ENCODE data around the gene KCNMA1.
"Not testable (repeated sequence)": the region's sequence is repeated elsewhere in the genome, so short reads cannot be mapped to it uniquely, and the experiment has no call there.

The KCNMA1 gene

DNA sequence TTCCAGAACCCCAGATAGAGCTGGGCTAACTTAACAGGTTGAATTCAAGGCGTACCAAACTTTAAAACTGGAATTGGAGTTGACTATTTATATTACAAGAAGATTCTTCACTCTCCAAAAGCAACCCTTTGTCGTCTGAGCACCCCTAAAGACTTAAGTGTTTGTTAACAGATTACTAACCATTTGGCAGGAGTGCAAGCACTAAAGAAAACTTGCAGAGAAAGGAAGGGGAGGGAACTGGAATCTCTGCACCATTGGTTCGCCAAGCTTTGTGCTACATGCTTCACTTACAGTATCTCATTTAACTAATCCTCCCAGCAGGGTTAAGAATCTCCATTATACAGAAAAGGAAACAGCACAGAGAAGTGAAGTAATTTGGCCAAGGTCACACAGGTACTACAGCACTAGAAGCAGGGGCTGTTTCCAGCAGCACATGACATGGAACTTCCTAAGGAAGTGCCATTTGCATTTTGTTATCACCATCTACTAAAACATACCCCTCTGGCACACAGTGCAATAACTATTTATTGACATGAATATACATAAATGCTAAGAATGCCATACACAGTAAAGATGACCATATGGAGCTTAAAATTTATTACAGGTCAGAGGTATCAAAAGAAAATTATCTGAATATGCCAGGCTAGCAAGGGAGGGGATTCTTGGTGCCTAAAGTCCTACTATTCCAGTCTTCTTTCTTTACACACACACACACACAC is 201.2 kb downstream of the KCNMA1 start:
- DNase-seq, result no peak

DNA sequence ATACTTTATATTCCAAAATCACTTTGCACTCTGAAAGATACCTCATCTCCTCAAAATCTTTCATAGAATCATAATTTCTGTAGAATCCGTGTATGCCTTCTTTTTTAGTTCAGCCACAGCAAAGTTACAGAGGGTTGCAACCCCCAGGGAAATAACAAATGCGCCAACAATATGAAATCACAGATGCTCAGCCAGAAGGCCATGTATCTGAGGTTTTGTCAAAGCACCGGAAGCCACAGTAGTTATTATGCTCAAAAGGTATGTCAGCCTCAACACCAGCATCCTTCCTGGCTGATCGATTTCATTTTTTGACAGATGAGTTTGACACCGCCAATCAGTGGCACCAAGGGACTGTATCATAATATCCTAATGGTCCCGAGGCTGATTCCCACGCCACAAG is 204.1 kb downstream of the KCNMA1 start:
- DNase-seq, result no peak

DNA sequence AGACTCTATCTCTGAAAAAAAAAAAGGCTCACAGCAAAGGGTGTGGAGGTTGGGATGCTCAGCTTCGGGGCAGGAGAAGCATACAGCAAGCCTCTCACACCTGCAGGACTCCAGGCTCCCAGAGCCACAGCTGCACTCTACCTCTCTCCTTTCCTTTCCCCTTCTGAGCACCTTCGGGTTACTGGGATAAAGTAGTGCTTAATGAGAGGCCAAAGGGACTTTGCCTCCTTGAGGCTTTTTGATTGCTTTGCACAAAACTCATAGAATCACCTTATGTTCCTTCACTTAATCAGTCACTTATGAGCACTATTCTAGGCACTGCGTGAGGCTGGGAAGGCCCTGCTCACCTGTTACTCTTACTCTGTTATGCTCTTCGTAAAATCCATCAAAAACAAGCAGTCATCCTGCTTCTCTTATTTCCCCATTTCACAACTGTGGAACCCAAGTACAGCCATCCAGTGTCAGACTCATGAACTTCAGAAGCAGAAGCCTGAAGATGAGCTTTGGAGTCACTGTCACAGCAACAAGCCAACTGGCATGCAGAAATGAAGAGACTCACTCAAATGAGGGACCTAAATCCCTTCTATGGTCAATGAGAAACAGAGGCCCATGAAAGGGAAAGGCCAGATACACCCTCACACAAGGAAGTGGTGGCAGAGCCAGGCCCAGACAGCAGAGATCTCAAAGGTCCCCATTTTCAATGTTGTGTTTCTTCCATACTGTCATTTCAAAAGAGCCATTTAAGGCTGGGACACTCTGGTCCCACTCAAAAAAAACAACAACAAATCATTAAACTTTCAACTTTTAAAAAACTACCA is 205.4 kb downstream of the KCNMA1 start:
- DNase-seq, result no peak

DNA sequence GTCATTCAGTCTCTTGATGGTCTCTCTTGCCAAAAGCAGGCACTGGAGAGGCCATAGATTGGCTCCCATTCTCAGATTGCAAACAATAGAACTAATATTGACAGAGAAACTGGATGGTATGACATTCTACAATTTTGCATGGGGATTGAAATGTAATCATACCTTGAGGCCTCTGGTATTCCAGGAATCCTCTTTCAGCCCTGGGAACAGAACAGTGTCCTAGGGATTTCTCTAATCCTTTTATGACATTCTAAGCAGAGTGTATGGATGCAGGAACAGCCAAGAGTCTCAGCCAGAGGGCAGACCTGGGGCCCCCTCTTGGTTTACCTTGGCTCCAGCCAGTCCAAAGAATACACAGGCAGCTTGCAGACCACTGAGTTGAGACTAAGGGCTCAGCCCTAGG is 206.4 kb downstream of the KCNMA1 start:
- no peak for DNase-seq

DNA sequence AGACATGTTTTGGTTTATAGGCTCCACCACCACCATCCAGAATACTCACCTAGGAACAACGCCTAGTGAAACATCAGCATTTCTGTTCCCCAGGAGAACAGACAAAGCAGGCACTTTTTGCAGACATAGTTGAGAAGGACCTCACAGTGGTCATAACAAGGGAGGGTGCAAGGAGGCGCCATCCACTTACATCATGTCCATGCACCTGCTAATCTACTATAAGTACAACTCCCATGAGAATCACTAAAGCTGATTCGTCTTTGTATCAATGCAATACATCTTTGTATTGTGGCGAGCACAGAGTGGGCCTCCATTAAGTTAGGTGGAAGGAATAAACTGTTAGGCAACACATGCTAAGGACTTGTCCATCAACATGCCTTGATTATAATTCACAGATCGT is 207.1 kb downstream of the KCNMA1 start:
- DNase-seq, result no peak

DNA sequence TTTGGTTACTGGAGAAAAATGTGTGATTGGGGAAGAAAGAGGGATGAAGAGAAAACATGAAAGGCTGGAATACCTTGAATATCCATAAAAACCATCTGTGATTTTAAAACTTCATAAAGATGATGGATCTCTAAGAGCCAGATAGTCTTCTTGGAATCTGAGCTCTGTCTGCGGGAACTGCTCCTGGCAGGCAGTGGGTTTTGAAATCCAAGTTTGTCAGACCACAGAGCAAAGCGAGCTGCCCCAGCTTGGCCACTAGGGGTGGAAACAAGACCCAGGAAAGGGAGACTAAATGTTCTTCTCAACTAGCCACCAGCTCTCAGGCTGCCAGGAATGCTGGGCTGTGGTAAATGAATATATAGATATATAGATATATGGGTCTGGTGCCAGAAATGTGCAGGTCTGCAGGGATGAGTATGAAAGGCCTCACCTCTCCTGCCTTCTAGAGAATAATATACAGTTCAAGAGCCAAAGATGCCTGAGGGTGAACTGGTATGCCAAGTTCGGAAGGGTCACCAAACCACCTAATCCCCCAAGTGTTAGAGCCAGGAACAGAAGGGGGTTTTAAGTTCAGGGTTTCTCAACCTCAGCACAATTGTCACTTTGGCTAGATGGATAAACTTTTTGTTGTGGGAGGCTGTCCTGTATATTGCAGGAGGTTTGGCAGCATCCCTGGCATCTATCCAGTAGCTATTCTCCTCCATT is 208.8 kb downstream of the KCNMA1 start:
- DNase-seq, result no peak

DNA sequence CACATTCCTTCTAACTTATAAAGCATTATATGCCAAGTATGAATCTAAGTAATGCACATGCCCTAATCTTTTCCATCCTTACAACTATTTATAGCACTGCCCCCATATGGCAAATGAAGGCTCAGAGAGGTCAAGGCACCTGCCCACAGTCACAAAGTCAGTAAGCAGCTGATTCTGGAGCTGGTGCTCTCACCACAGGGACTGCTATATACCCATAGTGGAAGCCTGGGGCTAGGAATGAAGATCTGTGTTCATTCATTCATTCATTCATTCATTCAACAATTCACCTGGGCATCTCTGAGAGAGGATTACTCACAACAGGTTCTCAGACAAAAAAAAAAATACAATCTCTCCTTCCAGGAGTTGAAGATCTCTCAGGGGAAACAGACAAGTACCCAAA is 213.4 kb downstream of the KCNMA1 start:
- DNase-seq, result no peak

DNA sequence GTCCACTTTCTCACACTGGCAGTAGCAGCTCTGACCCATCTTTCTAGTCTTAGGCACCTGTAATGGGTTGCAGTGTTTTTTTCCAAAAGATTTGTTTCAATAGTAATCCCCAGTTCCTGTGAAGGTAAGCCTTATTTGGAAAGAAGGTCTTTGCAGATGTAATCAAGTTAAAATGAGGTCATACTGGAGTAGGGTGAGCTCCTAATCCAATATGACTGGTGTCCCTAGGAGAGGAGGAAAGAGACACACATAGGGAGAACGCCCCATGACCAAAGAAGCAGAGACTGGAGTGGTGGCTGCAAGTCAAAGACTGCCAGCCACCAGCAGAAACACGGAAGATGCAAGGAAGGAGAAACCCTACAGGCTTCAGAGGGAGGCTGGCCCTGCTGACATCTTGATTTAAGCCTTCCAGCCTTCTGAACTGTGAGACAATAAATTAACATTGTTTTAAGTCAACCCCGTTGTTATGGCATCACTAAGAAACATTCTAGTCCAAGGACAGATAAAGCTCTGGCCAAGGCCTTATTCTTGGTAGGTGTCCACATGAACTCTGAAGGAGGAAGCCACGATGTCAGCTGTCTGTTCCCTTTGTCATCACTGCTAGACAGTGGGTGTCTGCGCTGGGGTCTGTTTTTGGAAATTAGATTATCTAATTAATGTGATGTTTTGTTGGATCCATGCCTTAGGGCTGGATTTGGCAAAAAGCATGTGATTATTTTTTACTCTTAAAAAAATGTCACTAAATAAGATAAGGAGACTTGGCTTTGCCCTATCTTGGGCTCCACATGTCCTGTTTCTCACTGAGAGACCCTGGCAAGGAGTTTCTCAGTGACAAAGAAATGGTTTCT is 214.9 kb downstream of the KCNMA1 start:
- no peak for DNase-seq

DNA sequence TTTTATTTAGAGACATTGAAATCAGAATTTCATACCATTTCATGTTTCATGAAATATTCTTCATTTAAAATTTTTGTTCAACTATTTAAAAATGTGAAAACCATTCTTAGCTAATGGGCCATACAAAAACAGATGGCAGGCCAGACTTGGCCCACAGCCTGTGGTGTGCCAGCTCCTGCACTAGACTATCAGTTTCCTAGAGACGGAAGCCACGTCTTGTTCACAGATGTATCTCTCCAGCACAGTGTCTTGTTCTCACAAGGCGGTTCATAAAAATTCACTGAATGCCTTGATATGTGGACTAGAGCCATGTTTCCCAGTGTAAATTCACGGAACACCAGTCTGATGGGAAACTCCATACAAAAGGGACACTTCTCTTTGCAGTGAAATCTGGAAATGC is 216.0 kb downstream of the KCNMA1 start:
- no peak for DNase-seq

DNA sequence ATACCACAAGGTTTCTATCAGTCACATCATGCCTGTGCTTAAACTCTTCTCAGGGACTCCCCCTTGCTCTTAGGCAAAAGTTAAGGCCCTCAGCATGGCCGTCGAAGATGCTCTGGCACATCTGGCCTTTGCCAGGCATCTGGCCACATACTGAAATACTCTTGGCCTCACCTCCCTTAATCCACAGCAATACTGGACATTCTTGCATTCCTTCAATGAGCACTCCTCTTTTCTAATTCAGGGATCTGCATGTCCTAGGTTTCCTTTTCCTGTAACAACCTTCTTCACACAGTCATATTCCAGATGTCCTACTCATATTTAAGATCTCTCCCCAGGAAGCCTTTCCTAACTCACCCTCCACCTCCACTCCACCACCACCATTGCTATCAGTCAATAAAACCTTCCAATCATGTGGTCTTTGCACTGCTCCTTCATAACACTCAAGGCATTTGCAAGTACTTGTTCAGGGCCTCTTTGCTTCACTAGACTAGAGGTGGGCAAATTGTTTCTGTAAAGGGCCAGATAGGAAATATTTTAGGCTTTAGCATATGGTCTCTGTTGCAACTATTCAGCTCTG is 216.6 kb downstream of the KCNMA1 start:
- no peak for DNase-seq

DNA sequence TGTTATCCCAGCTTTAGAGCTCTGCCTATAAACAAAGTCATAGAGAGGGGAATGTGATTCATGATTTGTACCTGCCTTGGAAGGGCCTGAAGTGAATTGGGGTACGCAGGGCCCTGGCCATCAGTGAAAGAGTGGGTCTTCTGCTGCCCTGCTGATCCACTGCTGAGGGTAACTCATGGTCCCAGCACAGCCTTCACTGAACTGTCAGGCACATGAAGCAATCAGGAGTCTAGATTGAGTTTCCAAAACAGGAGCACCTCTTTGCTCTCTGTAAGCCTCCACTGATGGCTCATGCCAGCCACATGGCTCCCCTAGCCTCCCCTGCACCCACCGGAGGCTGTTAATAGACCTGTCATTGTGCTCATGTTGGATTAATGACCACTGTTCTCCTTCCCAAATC is 217.6 kb downstream of the KCNMA1 start:
- no peak for DNase-seq

DNA sequence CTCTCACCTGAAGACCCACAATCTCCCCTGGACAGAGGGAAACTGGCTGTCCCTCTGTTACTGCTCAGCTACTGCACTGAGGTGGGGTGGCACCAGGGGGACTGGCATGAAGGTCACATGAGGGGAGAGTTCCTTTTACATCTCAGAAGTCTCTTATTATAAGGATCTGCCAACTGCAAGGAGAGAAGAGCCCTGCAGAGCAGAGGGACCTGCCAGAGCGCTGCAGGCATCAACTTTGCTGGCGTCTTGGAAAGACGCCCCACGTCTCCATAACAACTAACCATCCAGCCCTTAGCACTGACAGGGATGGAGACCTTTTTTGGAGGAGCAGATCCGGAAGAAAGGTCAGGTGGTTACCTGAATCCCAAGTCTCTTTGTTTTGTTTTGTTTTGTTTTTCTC is 218.6 kb downstream of the KCNMA1 start:
- no peak for DNase-seq

DNA sequence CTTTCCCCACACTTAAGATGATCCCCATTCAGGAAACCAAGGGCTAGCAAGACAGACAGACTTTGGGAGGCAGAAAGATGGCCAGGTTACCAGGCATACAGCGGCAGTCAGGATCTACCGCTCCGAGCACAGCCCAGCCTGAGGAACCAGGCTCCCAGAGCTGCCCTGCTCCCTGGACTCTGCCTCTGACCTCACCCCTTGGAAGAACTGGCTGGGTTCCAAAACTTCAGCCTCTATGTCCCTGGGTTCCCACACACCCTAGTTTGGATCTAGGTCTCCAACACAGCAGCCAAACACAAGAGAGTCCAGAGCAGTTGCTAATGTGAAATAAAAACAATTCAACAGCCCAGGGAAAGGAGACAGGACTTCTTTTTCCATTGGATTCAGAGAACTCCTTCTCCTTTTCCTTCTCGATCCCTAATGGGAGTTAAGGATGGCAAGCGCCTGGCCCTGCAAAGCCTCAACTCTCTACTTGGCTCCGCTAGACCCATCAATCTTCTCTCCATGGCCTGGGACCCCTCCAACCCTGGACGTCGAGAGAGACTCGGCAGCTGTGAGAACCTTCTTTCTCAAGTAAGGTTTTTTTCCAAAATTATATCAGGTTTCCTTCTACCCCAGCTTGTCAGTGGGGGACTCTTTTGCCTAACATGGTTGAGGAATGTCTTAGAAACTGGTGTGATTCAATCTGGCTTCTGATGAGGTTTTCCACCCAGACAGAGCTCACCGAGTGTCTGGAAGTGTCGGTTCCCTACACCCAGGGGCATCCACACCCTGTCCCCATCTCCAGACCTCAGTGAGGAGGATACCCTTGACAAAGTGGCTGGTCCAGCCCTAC is 219.6 kb downstream of the KCNMA1 start:
- DNase-seq, result no peak

DNA sequence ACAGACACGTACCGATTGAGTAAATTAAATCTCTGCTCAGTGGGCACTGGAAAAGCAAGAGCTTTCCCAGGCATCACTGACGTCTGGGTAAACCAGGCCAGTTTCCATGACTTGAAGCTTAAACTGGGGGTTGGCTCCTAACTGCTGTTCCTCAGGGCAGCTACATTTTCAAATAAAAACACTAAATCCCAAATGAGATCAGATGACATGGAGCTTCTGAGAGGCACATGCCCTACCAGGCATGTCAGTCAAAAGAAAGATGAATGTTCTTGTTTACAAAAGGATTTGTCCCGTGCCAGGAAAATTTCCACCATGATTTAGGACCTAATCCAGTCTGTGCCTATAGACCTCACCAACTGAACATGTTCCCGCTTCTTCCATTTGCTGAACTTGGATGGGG is 220.2 kb downstream of the KCNMA1 start:
- DNase-seq, result no peak

DNA sequence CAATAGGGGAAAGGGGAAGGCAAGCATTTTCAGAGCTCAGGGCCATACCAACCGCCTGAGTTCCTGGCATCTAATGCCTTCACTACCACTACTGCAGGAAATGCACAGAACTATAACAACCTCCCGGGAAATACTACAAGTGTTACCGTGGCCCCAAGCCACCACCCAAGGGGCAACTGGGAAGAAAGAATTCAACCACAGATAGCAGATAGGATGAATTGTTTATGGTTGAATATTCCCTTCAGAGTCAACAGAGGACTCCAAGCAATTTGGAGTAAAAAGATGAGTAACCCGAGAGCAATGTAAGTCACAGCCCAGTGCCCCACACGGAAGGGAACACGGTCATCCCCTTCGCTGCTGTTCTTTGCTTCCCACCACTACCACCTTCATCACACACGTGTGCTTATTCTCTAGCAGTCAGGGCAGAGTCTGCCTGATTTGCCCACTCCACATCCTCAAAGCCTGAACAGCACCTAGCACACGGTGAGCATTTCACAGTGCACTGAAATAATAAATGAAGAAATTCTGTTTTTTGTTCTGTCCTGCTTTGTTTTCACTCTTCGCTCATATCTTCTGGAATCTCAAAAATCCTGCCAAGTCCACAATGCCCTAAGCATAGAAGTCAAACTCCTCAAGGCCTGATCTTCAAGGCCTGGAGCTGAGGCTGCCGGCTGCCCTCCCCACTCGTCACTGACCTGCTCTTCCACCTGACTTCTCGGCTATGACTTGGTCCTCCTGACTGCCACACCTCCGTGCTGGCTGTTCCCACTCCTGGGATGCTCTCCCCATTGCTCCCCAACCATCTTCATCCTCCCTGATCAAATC is 221.1 kb downstream of the KCNMA1 start:
- no peak for DNase-seq

DNA sequence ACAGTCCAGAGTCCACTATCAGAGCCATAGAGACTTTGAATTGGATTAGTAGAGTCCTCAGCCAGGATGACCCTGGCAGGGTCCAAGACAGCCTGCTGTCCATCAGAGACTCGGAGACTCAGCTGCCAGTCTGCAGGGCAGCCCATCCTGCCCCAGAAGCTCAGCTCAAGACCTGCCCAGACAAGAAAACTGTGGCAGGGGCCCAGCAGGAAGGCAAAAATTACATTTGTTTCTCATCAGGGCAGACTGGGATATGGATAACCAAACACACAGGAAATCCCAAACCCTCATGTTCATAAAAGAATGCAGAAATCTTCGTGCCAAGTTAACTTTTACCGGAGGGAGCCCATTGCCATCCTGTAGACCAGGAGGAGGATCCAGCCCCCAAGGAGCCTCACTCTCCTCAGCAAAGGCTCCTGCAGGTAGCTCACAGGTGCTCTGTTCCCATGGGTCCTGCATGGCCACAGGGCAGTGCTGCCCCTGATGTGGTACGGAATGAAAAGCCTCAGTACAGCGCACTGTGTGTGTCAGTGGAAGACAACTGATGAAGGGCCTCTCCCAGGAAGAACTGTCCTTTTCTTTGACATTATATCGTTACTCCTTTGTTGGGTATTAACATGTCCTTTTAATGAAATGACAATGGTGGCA is 222.2 kb downstream of the KCNMA1 start:
- no peak for DNase-seq

DNA sequence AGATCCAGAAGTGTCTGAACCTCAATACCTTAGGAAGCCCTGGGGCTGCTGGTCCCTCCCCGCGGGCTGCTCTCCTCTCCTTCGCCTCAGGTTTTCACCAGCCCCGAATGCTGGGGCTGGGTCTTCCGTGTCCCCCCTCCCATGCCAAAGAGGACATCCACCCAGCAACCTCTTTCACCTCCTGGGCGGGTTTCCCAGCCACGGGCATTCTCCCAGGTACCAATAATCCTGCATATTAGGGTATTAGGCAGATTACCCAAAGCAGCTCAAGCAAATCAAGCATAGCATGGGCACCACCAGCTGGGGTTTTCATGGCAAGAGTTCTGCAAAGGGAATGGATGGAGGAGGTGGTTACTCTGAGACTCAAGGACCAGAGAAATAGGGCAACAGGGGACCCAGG is 224.4 kb downstream of the KCNMA1 start:
- DNase-seq, result no peak

DNA sequence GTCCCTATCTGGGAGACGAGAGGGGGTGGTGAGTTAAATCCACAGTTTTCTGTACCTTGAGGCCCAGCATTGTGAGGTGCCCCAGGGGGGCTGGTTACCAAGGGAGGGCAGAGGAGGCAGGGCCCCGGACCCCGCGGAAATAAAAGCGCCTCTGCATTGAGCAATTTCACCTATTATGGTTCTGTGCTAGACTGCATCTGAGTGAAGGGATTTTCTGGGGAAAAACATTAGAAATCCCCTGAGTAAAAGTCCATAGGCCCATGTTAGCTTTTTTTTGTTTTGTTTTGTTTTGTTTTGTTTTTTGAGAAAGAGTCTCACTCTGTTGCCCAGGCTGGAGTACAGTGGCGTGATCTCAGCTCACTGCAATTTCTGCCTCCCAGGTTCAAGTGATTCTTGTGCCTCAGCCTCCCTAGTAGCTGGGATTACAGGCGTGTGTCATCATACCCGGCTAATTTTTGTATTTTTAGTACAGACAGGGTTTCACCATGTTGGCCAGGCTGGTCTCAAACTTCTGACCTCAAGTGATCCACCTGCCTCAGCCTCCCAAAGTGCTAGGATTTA is 225.0 kb downstream of the KCNMA1 start:
- DNase-seq, result not testable (repeated sequence)

DNA sequence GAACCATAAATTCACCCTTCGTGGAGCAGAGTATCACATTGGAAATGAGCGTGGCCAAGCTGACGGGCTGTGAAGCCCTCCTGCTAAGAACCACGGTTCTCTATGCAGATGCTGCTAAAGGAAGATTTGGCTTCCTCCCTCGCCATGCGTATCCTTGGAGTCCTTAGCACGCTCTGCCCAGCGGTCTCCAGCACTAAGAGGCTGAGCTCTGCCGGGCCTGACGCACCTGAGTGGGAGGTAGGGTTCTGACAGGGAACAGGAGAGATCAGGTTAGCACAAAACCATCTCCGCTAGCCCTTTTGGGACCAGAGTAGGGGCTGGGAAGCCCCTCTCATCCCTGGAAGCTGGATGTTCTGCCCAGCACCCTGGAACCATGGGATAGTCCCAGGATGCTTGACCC is 225.8 kb downstream of the KCNMA1 start:
- DNase-seq, result no peak

DNA sequence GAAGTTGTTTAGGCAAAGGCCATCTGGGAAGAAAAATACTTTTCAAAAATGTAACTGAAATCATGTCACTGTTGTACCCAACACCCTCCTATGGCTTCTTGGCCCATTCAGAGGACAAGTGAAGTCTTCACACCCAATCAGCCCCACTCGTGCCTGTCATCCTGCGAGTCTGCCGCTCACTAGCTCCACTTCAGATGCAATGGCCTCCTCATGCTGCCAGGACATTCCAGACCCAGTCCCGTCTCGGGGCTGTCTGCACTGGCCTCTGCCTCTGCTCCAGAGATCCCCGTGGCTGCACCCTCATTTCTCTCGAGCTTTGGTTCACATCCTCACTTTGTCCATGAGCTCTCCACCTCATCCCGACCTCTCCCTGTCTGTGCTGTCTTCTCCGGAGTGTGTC is 227.1 kb downstream of the KCNMA1 start:
- DNase-seq, result no peak

All from MV-4-11 (cell line).